Activated CD4-positive, alpha-beta T cell treated with anti-CD3 and anti-CD28 coated beads for 24 hours (primary cell): ENCODE data around the gene RFFL.
A peak's percentile ranks its signal among the peaks of the same experiment; 100 is the strongest.
"Not testable (repeated sequence)": the region's sequence is repeated elsewhere in the genome, so short reads cannot be mapped to it uniquely, and the experiment has no call there.

Experiments
- DNase-seq, 2 donors: peaks; one replicate each; pipeline ENCODE4 v3.0.0-alpha.2; 2020; ENCODE audit warnings: low read depth in 2 of 2

The RFFL gene

GRCh38 chr17:35048685-35049379 is 14.7 kb downstream of the RFFL start:
- DNase-seq, result no peak

- DNase-seq, result peak; percentile 15 to 50
These were observed 16.7 kb downstream of the RFFL start for GRCh38 chr17:35046740-35047283.

- no peak for DNase-seq
These were observed 17.3 kb downstream of the RFFL start for GRCh38 chr17:35046245-35046644.

- DNase-seq, result not testable (repeated sequence)
These were observed 18.0 kb downstream of the RFFL start for GRCh38 chr17:35045458-35045979.

GRCh38 chr17:35044181-35044580 is 19.3 kb downstream of the RFFL start:
- no peak for DNase-seq

- DNase-seq, result no peak
These were observed 22.1 kb downstream of the RFFL start for GRCh38 chr17:35041390-35041789.

GRCh38 chr17:35038453-35038852 is 25.1 kb downstream of the RFFL start:
- DNase-seq, result no peak

- DNase-seq, result no peak
These were observed 32.7 kb downstream of the RFFL start for GRCh38 chr17:35030780-35031179.

- DNase-seq, result no peak
These were observed 34.8 kb downstream of the RFFL start for GRCh38 chr17:35028531-35029262.

- DNase-seq, result not testable (repeated sequence)
These were observed 35.4 kb downstream of the RFFL start for GRCh38 chr17:35028097-35028496.

- no peak for DNase-seq
These were observed 38.0 kb downstream of the RFFL start for GRCh38 chr17:35025541-35025940.

GRCh38 chr17:35023538-35023937 is 40.0 kb downstream of the RFFL start:
- DNase-seq, result no peak

GRCh38 chr17:35022536-35023063 is 40.9 kb downstream of the RFFL start:
- DNase-seq, result peak; percentile 50 to 52

GRCh38 chr17:35021520-35022380 is 41.8 kb downstream of the RFFL start:
- no peak for DNase-seq

- DNase-seq, result no peak
These were observed 43.9 kb downstream of the RFFL start for GRCh38 chr17:35019386-35020179.

- no peak for DNase-seq
These were observed 44.7 kb downstream of the RFFL start for GRCh38 chr17:35018814-35019213.

GRCh38 chr17:35017021-35017420 is 46.5 kb downstream of the RFFL start:
- no peak for DNase-seq

- DNase-seq, result no peak
These were observed 47.1 kb downstream of the RFFL start for GRCh38 chr17:35016369-35016768.

GRCh38 chr17:35011671-35012216 is 51.8 kb downstream of the RFFL start:
- DNase-seq, result no peak

- no peak for DNase-seq
These were observed 53.4 kb downstream of the RFFL start for GRCh38 chr17:35010093-35010492.
